Endothelial cell of umbilical vein (primary cell): ENCODE results near the gene MPZ. TPM values are rescaled to one million over a fixed set of nuclear protein-coding genes. Genes with fewer than 3 reads are reported as not detected.

Experiments used
- BruUV-seq: library from RNA; stranded (reverse); fragments of 400-500 nt; replicated peaks from 2 replicates; lab custom pipeline; 2021; lab: Mats Ljungman, UMichigan
- CTCF ChIA-PET: fragments of 300-600, 350-600 bp; sonication (Branson Sonifier 250); formaldehyde crosslinking; loops from one replicate; lab custom pipeline; 2021; ENCODE audit warnings: antibody characterized with exemption, inconsistent platforms; lab: Charles Lee
- POLR2A ChIA-PET: fragments of 300-600, 350-600 bp; sonication (Branson Sonifier 250); formaldehyde crosslinking; loops from one replicate; lab custom pipeline; 2021; ENCODE audit warnings: antibody characterized with exemption, inconsistent platforms; lab: Charles Lee
- DNase-seq: peaks from one replicate; pipeline ENCODE4 v3.0.0-alpha.2; 2011; ENCODE audit warnings: low read depth, low spot score
- FAIRE-seq: peaks from 2 replicates; lab custom pipeline; 2011; peaks lifted over from hg19 to GRCh38; lab: Jason Lieb, UNC
- H2AFZ ChIP-seq: 2 replicates; pipeline ENCODE4 v1.6.0; 2012; ENCODE audit warnings: low read depth, low read length, control low read depth, inconsistent platforms
- H3K27ac ChIP-seq: 2 replicates; pipeline ENCODE4 v1.5.1; 2011; ENCODE audit warnings: low read depth, mild to moderate bottlenecking, control low read depth, low read length, moderate library complexity; ENCODE audit not compliant: insufficient read depth
- H3K27me3 ChIP-seq, 2 experiments: 2 replicates each; pipeline versions ENCODE4 v1.6.0 to v1.6.1; 2011; ENCODE audit warnings: low read length in 2 of 2, mixed read lengths in 1 of 2; ENCODE audit not compliant: control insufficient read depth in 2 of 2, insufficient read depth in 2 of 2
- H3K36me3 ChIP-seq, 2 experiments: 2 replicates in 1 of 2; 3 replicates in 1 of 2; pipeline ENCODE4 v1.5.1; 2011; ENCODE audit warnings: low read length in 2 of 2, mild to moderate bottlenecking in 1 of 2, moderate library complexity in 1 of 2; ENCODE audit not compliant: control insufficient read depth in 2 of 2, insufficient read depth in 2 of 2; ENCODE audit errors: extremely low read depth in 1 of 2
- H3K4me1 ChIP-seq: 3 replicates; pipeline ENCODE4 v1.5.1; 2011; ENCODE audit warnings: mild to moderate bottlenecking, low read length; ENCODE audit not compliant: control insufficient read depth, insufficient read depth; ENCODE audit errors: extremely low read depth
- H3K4me2 ChIP-seq: 2 replicates; pipeline ENCODE4 v1.6.1; 2011; ENCODE audit warnings: low read length, control low read depth, mixed read lengths; ENCODE audit not compliant: insufficient read depth
- H3K4me3 ChIP-seq, 3 experiments: fragments of 200-600 bp in 1 of 3; sonication (generic), shearing (Covaris generic) in 1 of 3; replicated peaks in 1 of 3; 2 replicates each; pipeline ENCODE4 v1.5.1; 2011 to 2016; ENCODE audit warnings: control low read depth in 3 of 3, low read length in 3 of 3, mild to moderate bottlenecking in 2 of 3, inconsistent platforms in 1 of 3, low read depth in 1 of 3, moderate library complexity in 1 of 3; ENCODE audit not compliant: insufficient read depth in 1 of 3
- H3K79me2 ChIP-seq: 2 replicates; pipeline ENCODE4 v1.6.0; 2012; ENCODE audit warnings: low read length, inconsistent platforms; ENCODE audit not compliant: control insufficient read depth, insufficient read depth
- H3K9ac ChIP-seq: replicated peaks from 2 replicates; pipeline ENCODE3; 2011; ENCODE audit warnings: low read length, control low read depth; ENCODE audit not compliant: insufficient read depth; ENCODE audit errors: extremely low read depth
- H3K9me1 ChIP-seq: replicated peaks from 3 replicates; pipeline ENCODE4 v1.6.0; 2011; ENCODE audit warnings: mild to moderate bottlenecking, low read length; ENCODE audit not compliant: control insufficient read depth, insufficient read depth; ENCODE audit errors: extremely low read depth
- H3K9me3 ChIP-seq: replicated peaks from 2 replicates; pipeline ENCODE4 v1.5.1; 2012; ENCODE audit warnings: low read length, inconsistent platforms; ENCODE audit not compliant: control insufficient read depth, insufficient read depth
- H4K20me1 ChIP-seq: replicated peaks from 2 replicates; pipeline ENCODE3; 2011; ENCODE audit warnings: mild to moderate bottlenecking, low read length; ENCODE audit not compliant: control insufficient read depth, insufficient read depth; ENCODE audit errors: extremely low read depth
- CTCF ChIP-seq, 2 donors: IDR thresholded peaks; 1 replicate in 1 of 2; 2 replicates in 1 of 2; pipeline ENCODE4 v1.5.1; 2011; ENCODE audit warnings: low read length in 2 of 2, mild to moderate bottlenecking in 2 of 2, moderate library complexity in 2 of 2, control low read depth in 1 of 2, inconsistent platforms in 1 of 2, low read depth in 1 of 2; ENCODE audit not compliant: insufficient read depth in 1 of 2; ENCODE audit errors: extremely low read depth in 1 of 2
- EZH2 ChIP-seq: IDR thresholded peaks from 2 replicates; pipeline ENCODE4 v1.6.1; 2012; ENCODE audit warnings: borderline replicate concordance, low read depth, mild to moderate bottlenecking, moderate library complexity, low read length, inconsistent platforms; ENCODE audit not compliant: severe bottlenecking
- FOS ChIP-seq: IDR thresholded peaks from 2 replicates; pipeline ENCODE4 v1.6.1; 2011; ENCODE audit warnings: mild to moderate bottlenecking, low read length, moderate library complexity, borderline replicate concordance; ENCODE audit not compliant: insufficient read depth
- GATA2 ChIP-seq: IDR thresholded peaks from 2 replicates; pipeline ENCODE4 v1.7.0; 2011; ENCODE audit warnings: low read depth, mild to moderate bottlenecking, moderate library complexity, mixed read lengths, low read length; ENCODE audit not compliant: insufficient read length, insufficient read depth
- JUN ChIP-seq: IDR thresholded peaks from 2 replicates; pipeline ENCODE4 v1.6.1; 2011; ENCODE audit warnings: borderline replicate concordance, low read depth; ENCODE audit not compliant: insufficient read length, insufficient read depth
- MAX ChIP-seq: IDR thresholded peaks from 2 replicates; pipeline ENCODE4 v1.6.1; 2011; ENCODE audit not compliant: insufficient read depth, insufficient read length
- MYC ChIP-seq: IDR thresholded peaks from one replicate; pipeline ENCODE4 v1.6.1; 2011; ENCODE audit warnings: mild to moderate bottlenecking, low read depth, low read length
- POLR2A ChIP-seq: IDR thresholded peaks from 2 replicates; pipeline ENCODE4 v1.6.1; 2012; ENCODE audit warnings: low read depth, mild to moderate bottlenecking, control low read depth, low read length
- POLR2AphosphoS5 ChIP-seq: IDR thresholded peaks from 2 replicates; pipeline ENCODE4 v1.6.1; 2012; ENCODE audit warnings: low read depth, mild to moderate bottlenecking, control low read depth, low read length, moderate library complexity; ENCODE audit not compliant: insufficient read depth
- dilution Hi-C: fragments of 300-500 bp; cut with MboI; formaldehyde crosslinking; loops from one replicate; pipeline ENCODE4 v1.15.0; 2019; ENCODE audit warnings: low sequenced_read_pairs; ENCODE audit not compliant: extremely low pct_ligation_motif_present
- intact Hi-C: fragments of 100-400 bp; cut with micrococcal nuclease; formaldehyde crosslinking; loops from one replicate; pipeline ENCODE4 v1.10.0; 2022
- polyA plus RNA-seq, 4 experiments: library from polyadenylated mRNA; depleted of rRNA in 3 of 4; stranded (reverse) in 3 of 4; unstranded in 1 of 4; fragments of >200 nt; gene quantifications; 2 replicates each; pipeline versions ENCODE4 v1.2.1 to v1.2.3, GENCODE V29; 2011 to 2012; ENCODE audit warnings: missing spikeins in 1 of 4
- total RNA-seq: library from RNA; stranded (reverse); gene quantifications from 2 replicates; pipeline ENCODE4 v1.2.3, GENCODE V29; 2021

Gene MPZ
- total and polyA plus RNA-seq, 2 donors (not counting 3 experiments of a cell fraction or from before 2014, with no cell fraction given), result 2.0 to 7.0 TPM

- ChIA-PET POLR2A (no interaction called here), CTCF (interaction anchor here (1.4 to 1.6 kb wide), 2 partner anchors 12 to 31 kb away, joined by 5 to 7 read pairs; no protein-coding TSS in a partner anchor)
- no peak overlapping the region for H3K9ac ChIP-seq
- dilution Hi-C loops (no loop called here), intact Hi-C loops (no loop called here)
- DNase-seq (no peak), FAIRE-seq (no peak)
- H3K79me2 ChIP-seq, result no peaks in the 10 kb centered on the region
- H3K4me3 ChIP-seq, result no peak overlapping the region
- no TSS peak for BruUV-seq
- no peak for TF ChIP-seq MAX
- TF ChIP-seq GATA2, result no peak
- TF ChIP-seq CTCF (IDR thresholded peaks at IDR 0.05; ENCODE audit: extremely low read depth in 1 of 2, insufficient read depth in 1 of 2, low read depth in 1 of 2, low read length in 2 of 2), result no peak
- no peak for TF ChIP-seq JUN
- TF ChIP-seq POLR2AphosphoS5, result no peak
- TF ChIP-seq FOS, result no peak
- no peak for TF ChIP-seq EZH2
- no peak for TF ChIP-seq POLR2A
- no peak for TF ChIP-seq MYC
- H3K4me2 ChIP-seq, result no peak overlapping the region
- no peaks in the 10 kb centered on the region for H3K9me1 ChIP-seq
- H3K4me1 ChIP-seq, result peaks cover 3% of the 10 kb centered on the region
- no peak overlapping the region for H2AFZ ChIP-seq
- H3K27me3 ChIP-seq, result peaks cover 31 to 43% of the 10 kb centered on the region in 2 experiments
- H3K9me3 ChIP-seq, result no peaks in the 10 kb centered on the region
- H3K36me3 ChIP-seq, result no peaks in the 10 kb centered on the region
- no peak overlapping the region for H3K27ac ChIP-seq
- no peaks in the 10 kb centered on the region for H4K20me1 ChIP-seq
Measured at GRCh38 chr1:161260376-161261260, 49.1 kb downstream of the MPZ start.
